ENCODE data around the gene NPPC. TPM values are rescaled to one million over a fixed set of nuclear protein-coding genes. Genes with fewer than 3 reads are reported as not detected.

NPPC gene
- total RNA-seq, 1 donor from 2014 or later = 5.4 TPM

- Mint-ChIP-seq H3K4me3 (peak overlapping the region; percentile 83), H3K27me3 (peaks cover 70% of the 10 kb centered on the region), H3K9me3 (no peaks in the 10 kb centered on the region), H3K36me3 (no peaks in the 10 kb centered on the region), H3K4me1 (ENCODE audit: unreplicated experiment) (peaks cover 10% of the 10 kb centered on the region), H3K27ac (no peak overlapping the region)
- no peak for DNase-seq (ENCODE audit: extremely low spot score, unreplicated experiment)
- TF ChIP-seq, protein P1, sequence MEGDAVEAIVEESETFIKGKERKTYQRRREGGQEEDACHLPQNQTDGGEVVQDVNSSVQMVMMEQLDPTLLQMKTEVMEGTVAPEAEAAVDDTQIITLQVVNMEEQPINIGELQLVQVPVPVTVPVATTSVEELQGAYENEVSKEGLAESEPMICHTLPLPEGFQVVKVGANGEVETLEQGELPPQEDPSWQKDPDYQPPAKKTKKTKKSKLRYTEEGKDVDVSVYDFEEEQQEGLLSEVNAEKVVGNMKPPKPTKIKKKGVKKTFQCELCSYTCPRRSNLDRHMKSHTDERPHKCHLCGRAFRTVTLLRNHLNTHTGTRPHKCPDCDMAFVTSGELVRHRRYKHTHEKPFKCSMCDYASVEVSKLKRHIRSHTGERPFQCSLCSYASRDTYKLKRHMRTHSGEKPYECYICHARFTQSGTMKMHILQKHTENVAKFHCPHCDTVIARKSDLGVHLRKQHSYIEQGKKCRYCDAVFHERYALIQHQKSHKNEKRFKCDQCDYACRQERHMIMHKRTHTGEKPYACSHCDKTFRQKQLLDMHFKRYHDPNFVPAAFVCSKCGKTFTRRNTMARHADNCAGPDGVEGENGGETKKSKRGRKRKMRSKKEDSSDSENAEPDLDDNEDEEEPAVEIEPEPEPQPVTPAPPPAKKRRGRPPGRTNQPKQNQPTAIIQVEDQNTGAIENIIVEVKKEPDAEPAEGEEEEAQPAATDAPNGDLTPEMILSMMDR (conservative IDR thresholded peaks at IDR 0.05) = no peak
Measured at GRCh38 chr2:231926761-231927565, 767 bp upstream of the NPPC start.

DNA sequence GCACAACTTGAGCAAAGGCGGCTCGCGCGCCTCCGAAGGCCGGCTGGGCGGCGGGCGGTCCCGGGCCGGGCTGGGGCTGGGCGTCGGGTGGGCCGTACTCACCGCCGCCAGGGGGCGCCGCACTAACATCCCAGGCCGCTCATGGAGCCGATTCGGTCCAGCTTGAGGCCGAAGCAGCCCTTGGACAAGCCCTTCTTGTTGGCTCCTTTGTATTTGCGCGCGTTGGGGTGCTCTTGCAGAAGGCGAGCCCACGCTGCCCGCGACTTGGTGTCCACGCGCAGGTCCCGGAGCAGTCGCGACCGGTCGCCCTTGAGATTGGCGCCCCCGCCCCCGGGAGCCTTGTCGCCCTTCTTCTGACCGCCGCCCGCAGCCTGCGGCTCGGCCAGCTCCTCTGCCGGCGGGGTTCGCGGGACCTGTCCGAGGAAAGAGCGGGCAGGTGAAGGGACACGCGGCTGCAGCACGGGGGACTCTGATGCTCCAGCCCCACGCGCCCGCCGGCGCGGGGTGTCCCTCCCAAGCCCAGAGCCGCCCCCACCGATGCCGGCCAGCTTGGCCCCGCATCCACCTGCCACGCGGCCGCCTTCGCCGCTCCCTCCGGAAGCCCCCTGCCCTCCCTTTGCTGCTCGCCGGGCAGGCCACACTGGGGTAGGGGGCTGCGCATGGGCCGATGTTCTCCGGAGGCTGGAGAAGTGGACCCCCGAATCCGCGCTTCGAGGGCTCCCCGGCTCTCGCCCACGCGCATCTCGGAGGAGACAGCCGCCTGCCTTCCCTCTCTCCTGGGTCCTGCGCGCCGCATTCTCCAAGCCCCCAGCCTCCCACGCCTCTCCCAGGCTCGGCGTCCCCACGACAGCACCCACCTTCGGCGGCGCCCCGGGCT is 655 bp downstream of the NPPC start:
- no peaks in the 10 kb centered on the region for H3K36me3 Mint-ChIP-seq
- TF ChIP-seq, protein P1 (conservative IDR thresholded peaks at IDR 0.05) = peak; percentile 97

DNA sequence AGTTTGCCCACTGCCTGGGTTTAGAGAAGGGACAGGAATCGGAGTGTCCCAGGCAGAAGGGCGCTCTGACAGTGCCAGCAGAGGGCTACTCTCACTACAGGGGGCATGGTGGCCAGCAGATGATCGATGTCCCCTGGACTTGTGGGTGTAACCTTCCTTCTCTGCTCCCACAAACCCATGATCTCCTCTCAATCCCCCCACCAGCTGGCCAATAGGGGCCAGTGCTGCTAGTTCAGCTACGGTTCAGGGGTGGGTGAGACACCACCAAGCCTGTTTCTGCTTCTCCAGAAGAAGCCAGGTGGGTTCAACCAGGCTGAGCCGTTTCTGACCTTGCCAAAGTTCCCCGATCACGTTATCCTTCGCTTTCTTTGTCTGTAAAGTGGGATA is 1.3 kb downstream of the NPPC start:
- Mint-ChIP-seq H3K27me3 (peaks cover 53% of the 10 kb centered on the region), H3K36me3 (no peaks in the 10 kb centered on the region), H3K4me3 (peak overlapping the region; percentile 78), H3K27ac (no peak overlapping the region), H3K4me1 (ENCODE audit: unreplicated experiment) (peaks cover 10% of the 10 kb centered on the region), H3K9me3 (no peaks in the 10 kb centered on the region)
- TF ChIP-seq, protein P1 (conservative IDR thresholded peaks at IDR 0.05) = no peak
- DNase-seq (ENCODE audit: extremely low spot score, unreplicated experiment) = no peak

More for the DNA sequence above, 655 bp downstream of the NPPC start:
- Mint-ChIP-seq H3K27me3 (peaks cover 58% of the 10 kb centered on the region), H3K27ac (no peak overlapping the region), H3K4me1 (ENCODE audit: unreplicated experiment) (peaks cover 10% of the 10 kb centered on the region), H3K4me3 (peak overlapping the region; percentile 76), H3K9me3 (no peaks in the 10 kb centered on the region)
- peak; percentile 90 for DNase-seq (ENCODE audit: extremely low spot score, unreplicated experiment)

DNA sequence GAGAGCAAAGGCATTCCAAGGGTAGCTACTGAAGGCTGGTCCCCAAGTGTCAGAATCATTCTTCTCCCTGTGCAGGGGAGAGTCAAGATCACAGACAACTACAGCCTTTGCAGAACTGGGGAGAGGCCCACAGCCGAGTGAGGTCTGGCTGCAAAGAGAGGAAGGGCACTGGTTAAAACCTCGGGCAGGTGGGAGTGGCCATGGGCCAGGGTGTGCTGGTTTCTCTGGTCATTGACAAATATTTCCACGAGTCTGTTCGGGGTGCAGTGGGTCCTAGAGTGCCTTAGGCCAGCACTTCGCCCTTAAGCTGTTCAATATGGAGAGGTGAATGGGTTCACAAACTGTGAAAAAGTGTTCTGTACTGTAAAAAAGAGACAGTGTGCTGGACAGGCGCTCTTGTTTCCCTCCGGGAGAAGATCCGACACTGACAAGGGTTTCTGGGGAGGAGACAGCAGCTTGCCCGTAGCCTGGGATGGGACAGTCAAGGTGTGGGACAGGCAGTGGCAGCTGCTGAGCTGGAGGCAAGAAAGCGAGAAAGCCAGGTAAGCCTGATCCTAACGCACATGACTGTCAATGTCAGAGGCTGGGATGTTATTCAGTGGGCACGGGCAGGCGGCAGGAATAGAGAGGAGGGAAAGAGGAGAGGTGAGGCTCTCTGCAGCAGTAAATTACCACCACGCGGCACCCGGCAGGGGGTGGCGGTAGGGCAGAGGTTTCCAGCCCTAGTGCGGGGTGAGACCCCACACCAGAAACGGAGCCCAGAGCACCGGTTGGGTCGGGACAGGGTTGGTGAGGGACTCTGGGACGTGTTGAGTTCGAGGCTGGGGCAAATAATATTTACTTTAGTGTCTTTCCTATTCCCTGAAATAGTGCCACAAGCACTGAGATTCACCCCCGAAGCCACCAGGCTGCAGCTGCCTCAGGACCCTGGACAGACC is 2.0 kb downstream of the NPPC start:
- Mint-ChIP-seq H3K27ac (peak overlapping the region; percentile 44), H3K27me3 (peaks cover 47% of the 10 kb centered on the region), H3K9me3 (no peaks in the 10 kb centered on the region), H3K36me3 (no peaks in the 10 kb centered on the region), H3K4me1 (ENCODE audit: unreplicated experiment) (peaks cover 10% of the 10 kb centered on the region), H3K4me3 (peak overlapping the region; percentile 78)
- DNase-seq (ENCODE audit: extremely low spot score, unreplicated experiment) = no peak
- TF ChIP-seq, protein P1 (conservative IDR thresholded peaks at IDR 0.05) = no peak

GRCh38 chr2:231923010-231923344 is 3.2 kb downstream of the NPPC start:
- DNase-seq (ENCODE audit: extremely low spot score, unreplicated experiment) = no peak
- no peak overlapping the region for H3K4me3 Mint-ChIP-seq
- H3K27ac Mint-ChIP-seq = no peak overlapping the region
- H3K4me1 Mint-ChIP-seq (ENCODE audit: unreplicated experiment) = peaks cover 10% of the 10 kb centered on the region
- H3K36me3 Mint-ChIP-seq = no peaks in the 10 kb centered on the region
- H3K27me3 Mint-ChIP-seq = peaks cover 34% of the 10 kb centered on the region
- TF ChIP-seq, protein P1 (conservative IDR thresholded peaks at IDR 0.05) = no peak
- H3K9me3 Mint-ChIP-seq = no peaks in the 10 kb centered on the region

Measured in type B pancreatic cell (in vitro differentiated cells).